NCI-H2107 treated with DMSO at 0.1 percent for 48 hours (cell line): ENCODE results near the gene SPATA12.

ENCODE experiments used
- DNase-seq: peaks from one replicate; lab custom pipeline; 2025; ENCODE audit not compliant: unreplicated experiment; lab: John Stamatoyannopoulos, UW

The SPATA12 gene

DNA sequence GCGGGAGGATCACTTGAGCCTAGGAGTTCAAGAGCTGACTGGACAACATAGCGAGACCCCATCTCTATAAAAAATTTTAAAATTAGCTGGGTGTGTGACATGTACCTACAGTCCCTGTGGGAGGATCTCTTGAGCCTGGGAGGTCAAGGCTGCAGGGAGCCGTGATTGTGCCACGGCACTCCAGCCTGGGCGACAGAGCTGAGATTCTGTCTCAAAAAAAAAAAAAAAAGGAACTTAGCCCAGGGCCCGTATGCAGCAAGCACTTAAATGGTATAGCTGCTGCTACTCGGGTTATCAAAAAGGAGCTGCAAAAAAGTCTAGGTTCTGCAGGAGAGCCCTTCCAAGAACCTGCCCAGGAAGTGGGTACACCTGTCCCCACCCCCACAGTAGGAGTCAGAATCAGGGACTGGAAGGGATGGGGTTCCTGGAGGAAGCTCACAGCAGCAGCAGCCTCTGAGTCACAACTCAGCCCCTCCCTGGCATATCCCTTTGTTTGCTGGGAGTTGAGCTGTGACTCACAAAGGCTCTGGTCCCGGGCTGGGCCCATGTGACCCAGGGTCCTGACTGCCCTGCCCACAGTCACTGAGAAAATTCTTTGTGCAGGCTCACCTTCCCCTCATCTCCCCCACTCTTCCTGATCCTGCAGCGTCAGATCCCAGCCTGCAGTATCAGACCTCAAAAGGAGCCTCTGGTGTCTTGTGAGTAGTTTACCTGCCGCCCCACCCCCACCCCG, at the start of gene SPATA12:
TSS of gene SPATA12 (plus strand) at position 576 of the 733 bp plus-strand sequence. CDS start 13,031 bp downstream, outside the sequence.
- DNase-seq = no peak

DNA sequence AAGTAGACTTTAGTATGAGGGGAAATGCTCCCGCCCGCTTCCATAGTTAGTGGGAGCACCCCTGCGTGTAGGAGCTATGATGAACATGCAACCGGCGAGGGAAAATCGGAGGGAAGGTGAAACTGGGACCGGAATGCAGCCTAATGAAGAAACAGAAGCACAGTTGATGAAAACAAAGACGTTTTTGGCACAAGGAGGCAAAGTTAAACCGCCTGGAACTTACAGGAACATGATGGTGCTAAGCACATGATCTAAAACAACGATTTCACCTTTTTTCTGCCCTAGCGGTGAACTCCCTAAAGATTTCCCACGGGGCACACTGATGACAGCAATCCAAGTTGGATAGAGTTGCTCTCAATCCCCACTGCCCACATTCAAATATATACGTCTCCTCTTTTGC, 49.4 kb upstream of the SPATA12 start:
- no peak for DNase-seq

DNA sequence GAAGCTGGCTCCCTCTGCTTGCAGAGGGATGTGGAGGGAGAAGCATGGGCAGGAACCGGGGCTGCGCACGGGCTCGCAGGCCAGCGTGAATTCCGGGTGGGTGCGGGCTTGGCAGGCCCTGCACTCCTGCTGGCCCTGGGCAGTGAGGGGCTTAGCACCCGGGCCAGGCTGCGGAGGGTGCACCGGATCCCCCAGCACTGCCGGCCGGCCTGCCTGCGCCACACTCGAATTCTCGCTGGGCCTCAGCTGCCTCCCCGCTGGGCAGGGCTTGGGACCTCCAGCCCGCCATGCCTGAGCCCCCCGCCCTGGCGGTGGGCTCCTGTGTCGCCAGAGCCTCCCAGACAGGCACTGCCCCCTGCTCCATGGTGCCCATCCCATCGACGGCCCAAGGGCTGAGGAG, 47.6 kb upstream of the SPATA12 start:
- DNase-seq = no peak

- DNase-seq = no peak
These were observed 45.1 kb upstream of the SPATA12 start for GRCh38 chr3:57015350-57015729.

- no peak for DNase-seq
These were observed 44.6 kb upstream of the SPATA12 start for GRCh38 chr3:57015912-57016311.

DNA sequence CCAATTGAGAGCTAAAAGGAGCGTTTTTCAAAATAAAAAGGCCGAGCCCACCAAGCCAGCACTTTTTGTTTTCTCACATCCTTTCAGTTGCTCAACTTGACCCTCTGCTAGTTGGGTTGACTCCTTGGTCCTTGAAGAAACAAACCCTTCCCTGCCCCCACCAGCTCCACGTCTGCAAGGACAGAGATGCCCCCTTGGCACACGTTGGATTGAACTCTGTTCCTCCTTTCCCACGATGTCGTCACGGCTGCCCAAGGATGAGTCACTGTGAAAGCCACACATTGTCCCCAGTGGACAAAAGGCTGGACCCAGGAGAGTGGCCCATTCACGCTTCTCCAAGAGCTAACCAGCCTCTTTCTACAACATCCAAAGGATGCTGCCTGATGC, 43.0 kb upstream of the SPATA12 start:
- no peak for DNase-seq

GRCh38 chr3:57018246-57018645, 42.2 kb upstream of the SPATA12 start:
- no peak for DNase-seq

DNA sequence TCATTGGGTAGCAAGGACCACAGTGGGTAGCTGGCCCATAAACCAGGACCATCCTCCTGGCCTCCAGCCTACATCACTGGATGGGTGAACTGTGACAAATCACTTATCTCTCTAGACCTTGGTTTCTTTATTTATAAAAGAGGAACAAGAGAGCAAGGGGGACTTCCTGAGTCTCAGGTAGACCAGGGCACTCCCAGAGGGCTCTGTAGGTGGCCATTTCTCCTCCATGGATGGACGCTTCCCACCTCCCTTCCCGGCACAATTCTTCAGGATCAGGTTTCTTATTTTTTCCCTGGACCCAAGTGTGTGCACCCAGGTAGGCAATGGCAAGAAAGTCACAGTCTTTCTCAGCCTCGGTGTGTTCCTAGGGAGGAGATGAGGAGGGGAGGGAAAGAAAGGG, 41.4 kb upstream of the SPATA12 start:
- DNase-seq = no peak

GRCh38 chr3:57025237-57025636, 35.2 kb upstream of the SPATA12 start:
- no peak for DNase-seq

DNA sequence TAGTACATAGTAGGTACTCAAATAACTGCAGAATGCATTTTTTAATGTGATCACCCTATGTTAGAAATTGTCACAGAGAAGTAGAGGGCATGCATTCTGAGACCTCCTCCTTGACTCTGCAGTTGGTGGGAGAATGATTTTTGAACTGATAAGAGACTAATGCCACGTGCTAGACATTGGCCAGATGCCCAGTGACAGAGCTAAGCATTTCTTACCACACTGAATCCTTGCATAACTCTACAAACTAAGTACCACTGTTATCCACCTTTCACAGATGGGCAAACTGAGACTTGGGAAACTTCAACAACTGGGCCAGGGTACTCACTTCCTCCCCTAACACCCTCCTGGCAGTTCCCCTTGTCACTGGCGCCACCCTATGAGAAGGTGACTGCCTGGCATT, 33.5 kb upstream of the SPATA12 start:
- no peak for DNase-seq

GRCh38 chr3:57029383-57029782, 31.1 kb upstream of the SPATA12 start:
- no peak for DNase-seq

- no peak for DNase-seq
These were observed 30.5 kb upstream of the SPATA12 start for GRCh38 chr3:57029924-57030323.

GRCh38 chr3:57030721-57031120, 29.7 kb upstream of the SPATA12 start:
- no peak for DNase-seq

GRCh38 chr3:57031631-57032541, 28.6 kb upstream of the SPATA12 start:
- DNase-seq = no peak

DNA sequence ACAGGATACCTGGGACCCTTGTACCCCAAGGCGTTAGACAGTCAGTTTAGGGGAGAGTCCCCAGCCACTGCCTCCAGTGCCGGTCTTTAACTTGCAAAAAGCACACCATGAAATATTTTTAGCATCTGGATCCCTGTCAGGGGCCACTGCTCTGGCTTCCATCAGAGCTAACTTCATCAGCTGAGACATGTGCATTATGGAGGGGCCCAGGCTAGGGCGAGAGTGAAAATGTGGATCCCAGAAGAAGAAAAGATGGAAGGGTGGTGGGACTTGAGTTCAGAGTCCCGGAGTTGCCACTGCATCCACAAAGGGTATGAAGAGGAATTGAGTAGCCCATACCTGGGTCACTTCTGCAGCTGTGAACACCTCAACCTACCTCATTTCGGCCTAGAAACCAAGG, 23.5 kb upstream of the SPATA12 start:
- no peak for DNase-seq

GRCh38 chr3:57038466-57039164, 21.8 kb upstream of the SPATA12 start:
- DNase-seq = no peak

- DNase-seq = no peak
These were observed 18.8 kb upstream of the SPATA12 start for GRCh38 chr3:57041674-57042073.

DNA sequence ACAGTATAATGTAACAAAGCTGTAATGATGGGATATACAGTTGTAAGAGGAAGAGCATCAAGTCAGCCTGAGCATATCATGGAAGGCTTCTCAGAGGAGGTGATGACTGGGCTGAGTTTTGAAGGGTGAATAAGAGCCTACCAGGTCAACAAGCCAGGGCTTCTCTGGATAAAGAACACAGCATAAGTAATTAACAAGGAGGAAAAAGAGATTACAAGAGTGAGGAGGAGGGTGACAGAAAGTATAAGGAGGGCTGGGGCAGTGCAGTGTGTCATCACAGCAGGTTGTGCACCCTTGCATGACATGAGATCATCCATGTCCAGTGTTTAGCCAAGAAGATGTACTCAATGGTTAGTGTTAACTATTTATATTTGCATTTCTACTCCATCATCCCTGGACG, 16.9 kb upstream of the SPATA12 start:
- DNase-seq = no peak

- DNase-seq = no peak
These were observed 14.2 kb upstream of the SPATA12 start for GRCh38 chr3:57046101-57046765.

GRCh38 chr3:57048052-57048671, 12.3 kb upstream of the SPATA12 start:
- peak; percentile 27 for DNase-seq

GRCh38 chr3:57048728-57049127, 11.7 kb upstream of the SPATA12 start:
- no peak for DNase-seq
